Activated CD8-positive, alpha-beta memory T cell treated with anti-CD3 and anti-CD28 coated beads for 48 hours (primary cell): Measurements from ENCODE around the gene BMP7.

Source experiments
- DNase-seq, 3 experiments: peaks; one replicate each; pipeline ENCODE4 v3.0.0-alpha.2; 2020; ENCODE audit warnings: low read depth in 2 of 3, low spot score in 2 of 3

BMP7 gene

GRCh38 chr20:57130160-57130772, 136.2 kb downstream of the BMP7 start:
- DNase-seq, result no peak

- no peak for DNase-seq
Measured at GRCh38 chr20:57129303-57129702, 137.1 kb downstream of the BMP7 start.

DNA sequence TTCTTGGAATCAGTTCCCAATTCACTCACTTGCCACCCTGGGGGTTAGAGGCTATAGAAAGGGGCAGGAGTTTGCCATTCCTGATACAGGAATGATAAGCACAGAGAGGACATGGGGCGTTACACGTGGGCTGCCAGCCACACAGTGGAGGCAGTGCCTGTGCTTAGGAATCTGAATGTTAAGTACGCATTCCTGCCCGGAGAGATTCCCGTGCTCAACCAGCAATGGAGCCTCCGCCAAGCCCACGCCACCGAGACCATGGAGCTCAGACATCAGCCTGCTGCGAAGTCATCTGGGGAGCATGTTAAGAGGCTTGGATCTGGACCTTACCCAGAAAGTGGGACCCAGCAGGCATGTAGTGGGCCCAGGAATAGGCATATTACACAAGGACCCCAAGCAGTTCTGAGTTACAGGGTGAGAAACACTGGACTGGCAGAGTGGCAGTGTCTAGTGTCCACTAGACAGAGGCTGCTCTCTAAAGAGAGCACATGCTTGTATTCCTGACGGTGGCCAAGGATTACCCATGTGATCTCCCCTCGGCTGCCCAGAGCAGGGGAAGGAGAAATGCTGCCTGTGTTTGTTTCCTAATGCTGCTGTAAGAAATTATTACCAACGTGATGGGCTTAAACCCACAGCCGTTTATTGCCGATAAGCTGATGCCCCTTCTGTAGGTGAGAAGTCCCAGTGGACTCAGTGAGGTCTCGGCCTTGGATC, 138.2 kb downstream of the BMP7 start:
- no peak for DNase-seq

- no peak for DNase-seq
Measured at GRCh38 chr20:57126481-57127092, 139.9 kb downstream of the BMP7 start.

GRCh38 chr20:57124800-57125517, 141.5 kb downstream of the BMP7 start:
- DNase-seq, result no peak

DNA sequence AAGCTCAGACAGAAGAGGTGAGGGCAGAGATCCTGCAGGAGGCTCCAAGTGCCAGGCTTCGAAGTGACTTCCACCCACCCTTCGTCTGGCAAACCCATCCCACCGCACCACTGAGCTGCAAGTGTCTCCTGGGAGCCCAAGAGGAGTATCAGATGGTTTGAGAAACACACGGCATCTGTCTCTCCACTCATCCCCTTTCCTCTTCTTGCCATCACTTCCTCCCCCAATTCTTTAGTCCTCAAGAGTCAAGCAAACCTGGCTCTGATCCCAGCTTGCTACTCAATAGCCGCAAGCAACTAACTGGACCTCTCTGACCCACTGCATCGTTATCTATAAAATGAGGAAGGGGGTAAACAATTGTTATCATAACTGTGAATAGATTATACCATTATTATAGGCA, 142.1 kb downstream of the BMP7 start:
- no peak for DNase-seq

DNA sequence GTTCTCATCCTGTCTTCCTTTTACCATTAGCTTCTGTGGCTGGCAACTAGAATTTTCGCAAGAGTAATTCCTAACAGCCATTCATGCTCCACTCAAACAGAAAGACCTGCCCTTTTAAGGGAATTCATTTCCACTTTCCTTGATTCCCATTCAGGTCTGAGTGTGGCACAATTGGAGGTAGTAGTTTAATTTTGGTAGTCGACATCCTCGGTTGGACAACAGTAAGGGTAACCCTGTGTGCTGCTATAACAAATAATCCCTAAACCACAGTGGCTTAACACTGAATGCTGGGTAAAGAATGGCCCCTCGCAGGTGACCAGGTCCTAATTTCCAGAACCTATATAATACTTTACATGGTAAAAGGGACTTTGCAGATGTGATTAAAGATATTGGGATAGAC, 142.9 kb downstream of the BMP7 start:
- DNase-seq, result no peak

GRCh38 chr20:57122536-57123489, 143.6 kb downstream of the BMP7 start:
- no peak for DNase-seq

DNA sequence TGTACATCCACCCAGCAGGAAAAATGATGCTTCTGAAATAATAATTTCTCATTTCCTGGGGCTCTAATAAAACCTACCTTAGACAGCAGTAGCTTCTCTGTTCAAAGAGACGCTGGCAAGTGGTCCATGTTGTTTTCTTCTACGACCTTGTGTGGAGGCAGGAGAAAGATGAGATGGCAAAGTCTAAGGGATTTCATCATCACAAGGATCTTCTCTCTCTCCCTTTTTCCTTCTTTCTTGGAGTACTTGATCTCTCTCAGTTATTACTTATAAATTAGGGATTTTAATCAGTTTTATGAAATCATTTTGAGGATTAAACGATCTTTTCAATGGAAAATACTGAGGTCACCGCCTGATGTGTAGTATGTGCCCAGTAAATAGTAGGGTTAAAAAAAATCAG, 147.5 kb downstream of the BMP7 start:
- no peak for DNase-seq
